Measurements from ENCODE around the gene PANK2.

DNA sequence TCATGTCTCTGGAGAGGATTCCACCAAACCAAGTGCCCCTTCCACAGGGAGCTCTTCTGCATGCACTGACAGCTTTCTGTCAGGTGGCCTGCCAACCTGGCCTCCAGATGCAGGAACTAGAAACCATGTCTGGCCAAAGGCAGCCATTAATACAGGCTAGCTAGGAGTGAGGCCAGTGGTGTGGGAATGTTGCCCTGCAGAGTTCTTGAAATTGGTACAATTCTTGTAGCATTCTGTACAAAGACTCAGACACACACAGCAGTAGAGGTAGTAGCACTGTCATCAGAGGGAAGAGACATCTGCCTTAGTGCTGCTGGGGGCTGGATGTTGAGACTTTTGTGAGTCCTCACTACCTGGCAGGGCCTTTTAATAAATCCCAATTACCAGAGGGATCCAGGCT, 77.4 kb downstream of the PANK2 start:
- TF ChIP-seq, protein P1, sequence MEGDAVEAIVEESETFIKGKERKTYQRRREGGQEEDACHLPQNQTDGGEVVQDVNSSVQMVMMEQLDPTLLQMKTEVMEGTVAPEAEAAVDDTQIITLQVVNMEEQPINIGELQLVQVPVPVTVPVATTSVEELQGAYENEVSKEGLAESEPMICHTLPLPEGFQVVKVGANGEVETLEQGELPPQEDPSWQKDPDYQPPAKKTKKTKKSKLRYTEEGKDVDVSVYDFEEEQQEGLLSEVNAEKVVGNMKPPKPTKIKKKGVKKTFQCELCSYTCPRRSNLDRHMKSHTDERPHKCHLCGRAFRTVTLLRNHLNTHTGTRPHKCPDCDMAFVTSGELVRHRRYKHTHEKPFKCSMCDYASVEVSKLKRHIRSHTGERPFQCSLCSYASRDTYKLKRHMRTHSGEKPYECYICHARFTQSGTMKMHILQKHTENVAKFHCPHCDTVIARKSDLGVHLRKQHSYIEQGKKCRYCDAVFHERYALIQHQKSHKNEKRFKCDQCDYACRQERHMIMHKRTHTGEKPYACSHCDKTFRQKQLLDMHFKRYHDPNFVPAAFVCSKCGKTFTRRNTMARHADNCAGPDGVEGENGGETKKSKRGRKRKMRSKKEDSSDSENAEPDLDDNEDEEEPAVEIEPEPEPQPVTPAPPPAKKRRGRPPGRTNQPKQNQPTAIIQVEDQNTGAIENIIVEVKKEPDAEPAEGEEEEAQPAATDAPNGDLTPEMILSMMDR (conservative IDR thresholded peaks at IDR 0.05), result no peak
- no peak for TF ChIP-seq ZFX (IDR thresholded peaks at IDR 0.05)
